Neural cell (in vitro differentiated cells): Measurements from ENCODE around the gene FGF12.

ENCODE experiments used
- EP300 ChIP-seq: fragments of 450-650 bp; conservative IDR thresholded peaks from 2 replicates; pipeline ENCODE4 v1.6.1; 2014; ENCODE audit warnings: antibody characterized with exemption, mild to moderate bottlenecking, moderate library complexity; ENCODE audit not compliant: poor library complexity, severe bottlenecking
- EZH2 ChIP-seq: fragments of 200-600, 300-800 bp; shearing (Covaris generic), sonication (generic); IDR thresholded peaks from 2 replicates; pipeline ENCODE4 v1.6.1; 2014; ENCODE audit warnings: antibody characterized with exemption, low read length, borderline replicate concordance, mild to moderate bottlenecking; ENCODE audit not compliant: insufficient read depth, poor library complexity, severe bottlenecking
- RAD21 ChIP-seq: fragments of 450-650 bp; conservative IDR thresholded peaks from 2 replicates; pipeline ENCODE4 v1.6.1; 2014; ENCODE audit warnings: antibody characterized with exemption, mild to moderate bottlenecking, moderate library complexity
- SMC3 ChIP-seq: fragments of 450-650 bp; conservative IDR thresholded peaks from 2 replicates; pipeline ENCODE4 v1.6.1; 2014; ENCODE audit warnings: antibody characterized with exemption, mild to moderate bottlenecking, moderate library complexity; ENCODE audit not compliant: poor library complexity
- TF ChIP-seq, protein P1 (sequence below): fragments of 450-650 bp; IDR thresholded peaks from 2 replicates; pipeline ENCODE4 v1.5.1; 2014; ENCODE audit warnings: antibody characterized with exemption, mild to moderate bottlenecking, moderate library complexity; ENCODE audit not compliant: poor library complexity, severe bottlenecking
- TF ChIP-seq, protein P2 (sequence below): IDR thresholded peaks from 2 replicates; pipeline ENCODE4 v1.6.1; 2012; ENCODE audit warnings: borderline replicate concordance

DNA sequence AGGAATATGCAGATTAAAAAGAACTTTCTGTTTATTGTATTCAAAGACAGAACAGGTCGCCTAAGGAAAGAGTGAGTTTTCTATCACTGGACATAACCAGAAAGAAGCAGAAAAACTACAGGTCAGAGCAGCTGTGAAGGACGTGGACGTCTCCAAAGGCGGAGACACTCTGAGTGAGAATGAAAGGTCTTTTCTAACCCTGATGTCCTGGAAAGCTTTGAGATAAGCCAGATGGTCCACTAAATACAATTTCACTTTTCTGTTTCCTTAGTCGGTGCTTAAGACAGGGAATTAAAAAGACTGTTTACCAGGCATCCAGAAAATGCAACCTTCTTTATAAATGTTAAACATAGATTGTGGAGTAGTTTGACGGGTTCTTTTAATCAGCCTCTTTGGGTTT, 360.4 kb downstream of the FGF12 start:
- TF ChIP-seq, protein P1, sequence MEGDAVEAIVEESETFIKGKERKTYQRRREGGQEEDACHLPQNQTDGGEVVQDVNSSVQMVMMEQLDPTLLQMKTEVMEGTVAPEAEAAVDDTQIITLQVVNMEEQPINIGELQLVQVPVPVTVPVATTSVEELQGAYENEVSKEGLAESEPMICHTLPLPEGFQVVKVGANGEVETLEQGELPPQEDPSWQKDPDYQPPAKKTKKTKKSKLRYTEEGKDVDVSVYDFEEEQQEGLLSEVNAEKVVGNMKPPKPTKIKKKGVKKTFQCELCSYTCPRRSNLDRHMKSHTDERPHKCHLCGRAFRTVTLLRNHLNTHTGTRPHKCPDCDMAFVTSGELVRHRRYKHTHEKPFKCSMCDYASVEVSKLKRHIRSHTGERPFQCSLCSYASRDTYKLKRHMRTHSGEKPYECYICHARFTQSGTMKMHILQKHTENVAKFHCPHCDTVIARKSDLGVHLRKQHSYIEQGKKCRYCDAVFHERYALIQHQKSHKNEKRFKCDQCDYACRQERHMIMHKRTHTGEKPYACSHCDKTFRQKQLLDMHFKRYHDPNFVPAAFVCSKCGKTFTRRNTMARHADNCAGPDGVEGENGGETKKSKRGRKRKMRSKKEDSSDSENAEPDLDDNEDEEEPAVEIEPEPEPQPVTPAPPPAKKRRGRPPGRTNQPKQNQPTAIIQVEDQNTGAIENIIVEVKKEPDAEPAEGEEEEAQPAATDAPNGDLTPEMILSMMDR, result no peak
- TF ChIP-seq EZH2 (no peak), EP300 (no peak), RAD21 (no peak), SMC3 (no peak)
- TF ChIP-seq, protein P2, sequence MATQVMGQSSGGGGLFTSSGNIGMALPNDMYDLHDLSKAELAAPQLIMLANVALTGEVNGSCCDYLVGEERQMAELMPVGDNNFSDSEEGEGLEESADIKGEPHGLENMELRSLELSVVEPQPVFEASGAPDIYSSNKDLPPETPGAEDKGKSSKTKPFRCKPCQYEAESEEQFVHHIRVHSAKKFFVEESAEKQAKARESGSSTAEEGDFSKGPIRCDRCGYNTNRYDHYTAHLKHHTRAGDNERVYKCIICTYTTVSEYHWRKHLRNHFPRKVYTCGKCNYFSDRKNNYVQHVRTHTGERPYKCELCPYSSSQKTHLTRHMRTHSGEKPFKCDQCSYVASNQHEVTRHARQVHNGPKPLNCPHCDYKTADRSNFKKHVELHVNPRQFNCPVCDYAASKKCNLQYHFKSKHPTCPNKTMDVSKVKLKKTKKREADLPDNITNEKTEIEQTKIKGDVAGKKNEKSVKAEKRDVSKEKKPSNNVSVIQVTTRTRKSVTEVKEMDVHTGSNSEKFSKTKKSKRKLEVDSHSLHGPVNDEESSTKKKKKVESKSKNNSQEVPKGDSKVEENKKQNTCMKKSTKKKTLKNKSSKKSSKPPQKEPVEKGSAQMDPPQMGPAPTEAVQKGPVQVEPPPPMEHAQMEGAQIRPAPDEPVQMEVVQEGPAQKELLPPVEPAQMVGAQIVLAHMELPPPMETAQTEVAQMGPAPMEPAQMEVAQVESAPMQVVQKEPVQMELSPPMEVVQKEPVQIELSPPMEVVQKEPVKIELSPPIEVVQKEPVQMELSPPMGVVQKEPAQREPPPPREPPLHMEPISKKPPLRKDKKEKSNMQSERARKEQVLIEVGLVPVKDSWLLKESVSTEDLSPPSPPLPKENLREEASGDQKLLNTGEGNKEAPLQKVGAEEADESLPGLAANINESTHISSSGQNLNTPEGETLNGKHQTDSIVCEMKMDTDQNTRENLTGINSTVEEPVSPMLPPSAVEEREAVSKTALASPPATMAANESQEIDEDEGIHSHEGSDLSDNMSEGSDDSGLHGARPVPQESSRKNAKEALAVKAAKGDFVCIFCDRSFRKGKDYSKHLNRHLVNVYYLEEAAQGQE, result no peak
